Spleen (tissue), 11 donors: ENCODE data around the gene TNFAIP8. TPM values are rescaled to one million over a fixed set of nuclear protein-coding genes. Genes with fewer than 3 reads are reported as not detected.

ENCODE experiments used
- DNase-seq: peaks from one replicate; pipeline ENCODE4 v3.0.0-alpha.2; 2020
- H3K27ac ChIP-seq, 8 donors: fragments of 200-600 bp; sonication (generic) in 7 of 8; 1 replicate in 4 of 8; 2 replicates in 4 of 8; pipeline versions ENCODE4 v1.5.0 to v1.8.0; 2016 to 2021; ENCODE audit warnings: inconsistent platforms in 4 of 8, mild to moderate bottlenecking in 4 of 8, moderate library complexity in 1 of 8
- H3K27me3 ChIP-seq, 7 donors: fragments of 200-600 bp; sonication (generic) in 6 of 7; replicated peaks in 1 of 7; 1 replicate in 4 of 7; 2 replicates in 3 of 7; pipeline versions ENCODE4 v1.5.0 to v1.8.0; 2016 to 2021; ENCODE audit warnings: inconsistent platforms in 3 of 7, mild to moderate bottlenecking in 1 of 7
- H3K36me3 ChIP-seq, 6 donors: fragments of 200-600 bp; sonication (generic) in 5 of 6; 1 replicate in 4 of 6; 2 replicates in 2 of 6; pipeline versions ENCODE4 v1.5.0 to v1.8.0; 2016 to 2021; ENCODE audit warnings: inconsistent platforms in 2 of 6
- H3K4me1 ChIP-seq, 6 donors: fragments of 200-600 bp; sonication (generic) in 5 of 6; 1 replicate in 3 of 6; 2 replicates in 3 of 6; pipeline versions ENCODE4 v1.5.0 to v1.8.0; 2016 to 2021; ENCODE audit warnings: inconsistent platforms in 3 of 6
- H3K4me3 ChIP-seq, 8 donors: fragments of 200-600 bp; sonication (generic) in 7 of 8; 1 replicate in 4 of 8; 2 replicates in 4 of 8; pipeline versions ENCODE4 v1.5.0 to v1.8.0; 2016 to 2021; ENCODE audit warnings: inconsistent platforms in 4 of 8, mild to moderate bottlenecking in 4 of 8, moderate library complexity in 2 of 8
- H3K9me3 ChIP-seq, 8 donors: fragments of 200-600 bp; sonication (generic) in 7 of 8; 1 replicate in 4 of 8; 2 replicates in 4 of 8; pipeline versions ENCODE4 v1.5.0 to v1.8.0; 2016 to 2021; ENCODE audit warnings: inconsistent platforms in 4 of 8
- CTCF ChIP-seq, 11 experiments: fragments of 200-600 bp in 7 of 11; fragments of 450-650 bp in 4 of 11; sonication (generic) in 4 of 11; IDR thresholded peaks in 8 of 11; conservative IDR thresholded peaks in 3 of 11; 1 replicate in 7 of 11; 2 replicates in 4 of 11; pipeline versions ENCODE4 v1.4.0 to v1.8.0; 2016 to 2021; ENCODE audit warnings: antibody characterized with exemption in 11 of 11, inconsistent platforms in 4 of 11, mild to moderate bottlenecking in 1 of 11
- POLR2A ChIP-seq, 3 donors: fragments of 450-650 bp; IDR thresholded peaks; one replicate each; pipeline ENCODE4 v1.5.1; 2017; ENCODE audit warnings: antibody characterized with exemption in 3 of 3, mild to moderate bottlenecking in 1 of 3
- POLR2AphosphoS5 ChIP-seq, 3 donors: sonication (generic); formaldehyde crosslinking; IDR thresholded peaks; one replicate each; pipeline ENCODE4 v1.5.1; 2017; ENCODE audit warnings: antibody characterized with exemption in 3 of 3
- WGBS, 5 donors: extraction: QIAGEN DNeasy Blood & Tissue Kit in 3 of 5; methylation state at CpG; one replicate each; pipeline versions ENCODE4 v1.1.5 to v1.1.7; 2013 to 2018; 5-methylcytosine and 5-hydroxymethylcytosine counted together
- intact Hi-C: fragments of 100-400 bp; cut with DNase I; formaldehyde crosslinking; loops from one replicate; pipeline ENCODE4 v1.15.0; 2023; ENCODE audit warnings: low total_unique reads
- polyA plus RNA-seq, 3 donors: library from polyadenylated mRNA; stranded (reverse); fragments of 200-250 nt; gene quantifications; one replicate each; pipeline ENCODE4 v1.2.1, GENCODE V29; 2013
- total RNA-seq, 7 donors: library from RNA; depleted of rRNA in 3 of 7; stranded (reverse); fragments of >200 nt in 3 of 7; fragmentation: NEBNext Ultra II Directional in 4 of 7; extraction: Animal tissue kit (Norgen Biotek cat#: 25700) in 4 of 7; gene quantifications; one replicate each; pipeline versions ENCODE4 v1.1.0 to v1.2.1, GENCODE V29; 2016 to 2021
- donor health status: healthy with polysubstance abuse.
- donor health status: DM: no; HTN: no; CAD: no; lungs with moderate emphysema.
- donor health status: DM: no; HTN: no; CAD: no.
- donor health status: Bipolar disorder and iron deficiency.
- donor health status: healthy.
- donor health status: DM: no; HTN: no; CAD: no.
- donor health status: DM: yes; HTN: yes; CAD: no.

Gene TNFAIP8
- total and polyA plus RNA-seq, 10 donors, result 71.1 to 123 (median 101) TPM

DNA sequence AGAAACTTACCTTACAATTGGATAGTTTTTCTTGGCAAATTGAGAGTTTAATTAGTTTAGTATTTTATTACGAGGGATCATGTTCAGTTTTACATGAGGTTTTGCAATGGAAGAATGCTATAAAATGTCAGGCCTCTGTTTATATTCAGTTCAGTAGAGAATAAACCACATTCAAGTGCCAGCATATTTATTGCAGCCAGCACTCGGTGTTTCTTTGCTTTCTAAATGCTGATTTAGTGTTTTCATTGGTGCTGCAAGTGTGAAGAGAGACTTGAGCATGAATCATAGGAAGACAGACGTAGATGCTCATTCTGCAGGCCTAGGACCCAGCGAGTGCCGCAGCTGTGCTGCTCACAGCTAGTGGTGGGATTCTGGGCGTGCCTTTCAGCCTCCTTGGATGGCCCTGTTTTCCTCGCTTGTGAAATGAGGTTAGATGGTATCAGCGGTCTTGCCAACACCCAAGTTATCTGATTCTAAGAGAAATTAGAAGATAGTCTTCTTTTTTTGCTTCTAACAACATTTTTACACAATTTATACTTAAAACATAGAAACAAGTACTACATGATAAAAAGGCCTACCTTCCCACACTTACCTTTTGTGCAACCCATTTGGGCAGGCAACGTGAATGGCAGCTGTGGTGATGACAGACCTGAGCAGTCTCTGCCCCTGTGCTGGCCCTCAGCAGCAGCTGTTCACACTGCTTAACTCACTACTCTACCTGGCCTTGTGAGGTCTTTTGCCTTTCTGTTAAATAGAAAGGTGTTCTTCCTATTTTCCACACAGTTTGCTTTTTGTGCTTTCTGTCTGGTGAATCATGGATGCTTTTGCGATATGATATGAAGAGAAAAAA is 26.8 kb upstream of the TNFAIP8 start:
- H3K27me3 ChIP-seq, result no peaks in the 10 kb centered on the region
- TF ChIP-seq CTCF (IDR thresholded peaks at IDR 0.05 in 8 of 11, conservative IDR thresholded peaks at IDR 0.05 in 3 of 11) (no peak), POLR2AphosphoS5 (IDR thresholded peaks at IDR 0.05) (peak in 2 of 3 donors; percentile 32 to 42)
- H3K4me3 ChIP-seq, result no peak overlapping the region
- no peak for DNase-seq
- H3K9me3 ChIP-seq, result no peaks in the 10 kb centered on the region
- intact Hi-C loops, result no loop called here
- peak overlapping the region; percentile 22 to 91 (median 72) for H3K27ac ChIP-seq
- WGBS, 5 donors, result 66 to 73% (median 70%) methylated on average over 10 of the region's 10 CpGs
- no peaks in the 10 kb centered on the region for H3K36me3 ChIP-seq
- H3K4me1 ChIP-seq, result peaks cover 33 to 100% (median 94%) of the 10 kb centered on the region in 6 donors

DNA sequence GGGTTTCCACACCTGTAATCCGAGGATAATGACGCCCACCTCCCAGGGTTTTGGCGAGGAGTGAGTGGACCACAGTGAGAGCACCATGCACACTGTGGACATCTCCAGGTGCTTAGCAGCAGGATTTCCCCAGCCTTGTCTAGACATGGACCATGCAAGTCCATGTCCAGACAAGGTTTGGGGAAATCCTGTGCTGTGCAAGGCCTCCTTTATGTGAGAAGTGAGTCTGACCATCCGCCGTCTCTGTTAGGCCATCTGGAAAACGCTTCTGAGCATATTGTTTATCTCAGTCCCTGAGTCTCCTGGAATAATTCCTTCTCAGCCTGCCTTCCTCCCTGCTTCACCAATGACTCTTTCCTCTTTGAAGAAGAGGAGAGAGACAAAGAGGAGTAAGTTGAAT is 26.2 kb upstream of the TNFAIP8 start:
- H3K4me1 ChIP-seq, result peaks cover 26 to 100% (median 88%) of the 10 kb centered on the region in 6 donors
- DNase-seq, result no peak
- 72 to 91% (median 85%) methylated on average over 6 of the region's 6 CpGs for WGBS, 5 donors

GRCh38 chr5:119330367-119331183 is 25.2 kb upstream of the TNFAIP8 start:
- Histone ChIP-seq H3K36me3 (no peaks in the 10 kb centered on the region), H3K27ac (peak overlapping the region; percentile 30 to 91 (median 76)), H3K27me3 (no peaks in the 10 kb centered on the region), H3K4me1 (peaks cover 20 to 100% (median 87%) of the 10 kb centered on the region in 6 donors), H3K4me3 (no peak overlapping the region), H3K9me3 (no peaks in the 10 kb centered on the region)
- peak in 1 of 3 donors; percentile 23 for TF ChIP-seq POLR2AphosphoS5 (IDR thresholded peaks at IDR 0.05)
- no peak for TF ChIP-seq CTCF (IDR thresholded peaks at IDR 0.05 in 8 of 11, conservative IDR thresholded peaks at IDR 0.05 in 3 of 11)
- TF ChIP-seq POLR2A (IDR thresholded peaks at IDR 0.05), result no peak
- DNase-seq, result no peak
- WGBS, 5 donors, result 46 to 66% (median 63%) methylated on average over 8 to 9 of the region's 9 CpGs
- intact Hi-C loops, result no loop called here

More for the DNA sequence above, 26.2 kb upstream of the TNFAIP8 start:
- intact Hi-C loops, result no loop called here
- H3K27me3 ChIP-seq, result no peaks in the 10 kb centered on the region
- TF ChIP-seq POLR2AphosphoS5 (IDR thresholded peaks at IDR 0.05), result no peak
- no peak for TF ChIP-seq POLR2A (IDR thresholded peaks at IDR 0.05)
- no peaks in the 10 kb centered on the region for H3K36me3 ChIP-seq
- H3K4me3 ChIP-seq, result no peak overlapping the region
- H3K9me3 ChIP-seq, result no peaks in the 10 kb centered on the region
- peak overlapping the region; percentile 23 to 91 (median 72) for H3K27ac ChIP-seq

- intact Hi-C loops, result no loop called here
- H3K4me1 ChIP-seq, result peaks cover 16 to 100% (median 87%) of the 10 kb centered on the region in 6 donors
Measured at GRCh38 chr5:119331566-119332095, 24.2 kb upstream of the TNFAIP8 start.

More at GRCh38 chr5:119331566-119332095, 24.2 kb upstream of the TNFAIP8 start:
- TF ChIP-seq POLR2AphosphoS5 (IDR thresholded peaks at IDR 0.05) (no peak), POLR2A (IDR thresholded peaks at IDR 0.05) (no peak), CTCF (IDR thresholded peaks at IDR 0.05 in 8 of 11, conservative IDR thresholded peaks at IDR 0.05 in 3 of 11) (no peak)
- WGBS, 5 donors, result 76 to 92% (median 82%) methylated on average over 3 of the region's 3 CpGs
- Histone ChIP-seq H3K27me3 (no peaks in the 10 kb centered on the region), H3K36me3 (no peaks in the 10 kb centered on the region), H3K9me3 (no peaks in the 10 kb centered on the region), H3K4me3 (no peak overlapping the region), H3K27ac (peak overlapping the region; percentile 2 to 91 (median 76))
- DNase-seq, result no peak
